Stimulated activated CD4-positive, alpha-beta T cell treated with anti-CD3 and anti-CD28 coated beads, TNF-alpha, amount 100 ng/mL, for 1 hour (primary cell): Measurements from ENCODE around the gene E2F6.

Experiments used
- DNase-seq, 3 donors: peaks; one replicate each; pipeline ENCODE4 v3.0.0-alpha.2; 2020; ENCODE audit warnings: low read depth in 3 of 3, low spot score in 1 of 3

E2F6 gene

DNA sequence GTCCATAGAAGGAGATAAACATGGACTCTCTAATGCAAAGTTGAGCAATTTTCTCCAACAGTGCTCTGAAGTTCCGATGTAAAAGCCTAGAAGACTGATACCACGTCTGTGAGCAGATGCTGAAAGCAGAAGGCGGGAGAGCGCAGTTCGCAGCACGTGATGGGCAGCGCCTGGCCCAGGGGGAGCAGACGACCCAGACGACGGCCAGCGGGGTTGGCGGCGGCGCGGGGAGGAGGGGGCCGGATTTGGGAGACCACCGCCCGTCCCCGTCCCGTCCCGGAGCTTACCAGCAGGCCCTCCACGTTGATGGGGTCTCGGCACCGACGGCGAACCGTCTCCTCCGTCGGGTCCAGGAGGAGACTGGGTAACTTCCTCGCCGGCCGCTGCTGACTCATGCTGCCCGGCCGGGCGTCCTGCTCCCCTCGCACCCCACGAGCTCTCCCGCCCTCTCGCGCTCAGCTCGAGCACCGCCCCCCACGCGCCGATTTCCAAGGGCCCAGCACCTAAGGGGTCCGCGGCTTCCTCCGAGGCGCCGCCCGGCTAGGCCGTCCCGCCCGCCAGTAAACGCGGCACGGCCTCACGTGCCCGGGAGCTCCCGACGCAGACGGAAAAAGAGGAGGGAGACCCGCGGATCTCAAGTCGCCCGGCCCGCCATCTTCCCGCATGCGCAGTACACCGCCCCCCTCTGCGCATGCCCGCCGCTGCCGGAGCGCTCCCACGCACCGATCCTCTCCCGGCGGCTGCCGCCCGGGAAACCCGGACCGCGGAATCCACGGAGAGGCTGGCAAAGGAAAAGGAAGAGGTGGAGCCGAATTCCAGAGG lies at the start of gene E2F6:
Gene E2F6, minus strand, starts transcription at position 677 of the 822 bp plus-strand sequence. Its CDS starts 282 bp downstream, at position 395.
- DNase-seq = peak; percentile 56 to 87 (median 78)

GRCh38 chr2:11515490-11515981 lies 49.6 kb upstream of the E2F6 start:
- no peak for DNase-seq

GRCh38 chr2:11514904-11515303 lies 48.9 kb upstream of the E2F6 start:
- no peak for DNase-seq

DNA sequence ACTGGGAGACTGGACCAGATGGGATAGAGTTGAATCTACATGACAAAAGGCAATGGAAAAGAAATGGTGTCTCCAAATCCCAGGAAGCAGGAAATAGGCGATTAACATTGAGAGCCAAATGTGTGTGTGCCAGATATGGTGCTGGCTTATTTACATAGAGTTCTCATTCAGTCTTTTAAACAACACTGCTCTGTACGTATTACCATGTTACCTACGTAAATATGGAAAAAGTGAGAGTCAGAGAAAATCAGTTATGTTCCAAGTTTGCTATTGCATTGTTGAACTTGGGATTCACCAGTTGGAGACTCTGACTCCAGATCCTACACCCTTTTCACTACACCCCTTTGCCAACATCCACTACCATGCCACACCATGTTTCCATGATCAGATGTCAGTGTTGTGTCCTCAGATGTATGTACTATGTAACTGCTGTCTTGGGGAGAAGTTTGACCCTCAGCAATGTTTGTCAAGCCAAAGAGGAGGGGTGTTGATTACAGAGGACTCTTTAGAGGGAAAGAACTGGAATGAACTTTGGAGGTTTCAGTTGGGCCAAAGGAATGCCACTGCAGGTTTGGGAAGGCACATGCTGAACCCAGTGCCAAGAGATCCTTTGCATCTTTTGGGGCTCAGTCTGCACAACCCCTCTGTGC lies 48.2 kb upstream of the E2F6 start:
- no peak for DNase-seq

DNA sequence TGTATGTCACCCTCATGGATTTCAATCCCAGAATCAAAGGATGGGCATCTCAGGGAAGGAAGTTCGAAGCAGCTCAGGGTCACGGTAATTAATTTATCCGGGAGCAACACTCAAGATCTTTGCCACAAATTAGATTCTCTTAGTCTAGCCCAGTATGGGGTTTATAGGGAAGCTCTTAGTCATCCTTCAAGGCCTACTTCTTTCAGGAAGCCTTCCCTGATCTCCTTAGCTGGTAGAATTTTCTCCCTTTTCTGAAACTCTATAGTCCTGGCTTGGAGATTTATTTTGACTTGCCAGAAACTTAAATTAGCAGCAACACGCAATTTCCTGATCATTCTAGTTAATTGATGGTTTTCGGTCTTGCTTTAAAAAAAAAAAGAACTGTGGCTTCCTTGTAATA lies 47.4 kb upstream of the E2F6 start:
- no peak for DNase-seq

DNA sequence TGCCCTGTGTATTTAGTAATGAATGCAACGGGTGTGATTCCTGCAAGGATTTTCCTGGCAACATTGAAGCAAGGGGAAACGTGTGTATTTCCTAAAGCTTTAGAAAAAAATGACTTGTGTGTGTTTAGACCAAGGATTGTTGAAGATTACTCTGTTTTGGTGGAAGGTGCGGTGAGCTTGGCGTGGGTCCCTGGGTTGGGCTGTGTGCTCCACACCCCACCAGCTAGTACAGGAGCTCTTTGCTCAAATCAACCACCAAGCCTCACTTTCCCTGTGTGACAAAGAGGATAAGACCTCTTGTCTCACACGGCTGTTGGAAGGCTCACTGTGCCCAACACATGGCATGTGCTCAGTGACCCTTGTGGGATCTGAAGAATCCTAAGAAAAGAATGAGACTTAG lies 46.5 kb upstream of the E2F6 start:
- DNase-seq = no peak

- DNase-seq = no peak
Observed at GRCh38 chr2:11509657-11510360, 43.8 kb upstream of the E2F6 start.

GRCh38 chr2:11508279-11508678 lies 42.3 kb upstream of the E2F6 start:
- DNase-seq = no peak

- no peak for DNase-seq
Observed at GRCh38 chr2:11507517-11507916, 41.6 kb upstream of the E2F6 start.

DNA sequence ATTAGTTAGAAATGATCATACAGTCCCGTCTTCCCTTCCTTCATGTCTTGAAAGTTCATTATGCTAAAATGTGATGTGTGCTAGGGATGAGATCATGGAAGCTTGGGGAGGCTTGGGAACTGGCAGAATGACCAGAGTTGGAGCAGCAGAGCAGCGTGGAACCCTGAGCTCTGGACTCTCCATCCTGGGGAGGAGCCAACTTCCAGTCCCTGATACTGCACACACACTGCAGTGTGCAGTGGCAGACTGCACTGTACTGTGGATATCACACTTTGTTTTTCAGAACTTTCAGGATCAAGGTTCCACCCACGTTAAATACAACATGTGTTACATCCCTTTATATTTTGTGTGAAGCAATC lies 40.6 kb upstream of the E2F6 start:
- no peak for DNase-seq

- DNase-seq = no peak
Observed at GRCh38 chr2:11505652-11506610, 40.0 kb upstream of the E2F6 start.

DNA sequence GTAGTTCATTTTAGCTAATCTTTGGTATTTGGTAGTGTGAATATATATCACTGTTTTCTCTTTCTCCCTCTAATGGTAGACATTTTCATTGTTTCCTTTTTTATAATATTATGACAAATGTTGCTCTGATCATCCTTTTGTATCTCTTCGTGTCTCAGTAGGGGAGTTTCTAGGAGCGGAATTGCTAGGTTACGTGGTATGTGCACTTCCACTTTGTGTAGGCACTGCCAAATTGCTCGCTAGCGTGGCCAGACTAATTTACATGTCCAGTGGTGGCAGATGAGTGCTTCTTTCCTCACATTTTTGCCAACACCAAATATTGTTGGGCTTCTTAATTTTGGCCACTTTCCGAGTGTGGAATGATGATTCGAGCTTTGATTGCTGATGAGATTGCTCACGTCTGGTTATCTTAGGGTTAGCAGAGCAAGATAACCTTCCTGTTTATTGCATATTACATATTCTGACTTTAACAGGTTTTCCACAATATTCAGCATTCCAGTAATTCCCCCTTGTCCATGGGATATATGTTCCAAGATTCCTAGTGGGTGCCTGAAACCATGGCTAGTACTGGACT lies 37.5 kb upstream of the E2F6 start:
- DNase-seq = no peak

- DNase-seq = no peak
Observed at GRCh38 chr2:11502740-11503292, 36.9 kb upstream of the E2F6 start.

DNA sequence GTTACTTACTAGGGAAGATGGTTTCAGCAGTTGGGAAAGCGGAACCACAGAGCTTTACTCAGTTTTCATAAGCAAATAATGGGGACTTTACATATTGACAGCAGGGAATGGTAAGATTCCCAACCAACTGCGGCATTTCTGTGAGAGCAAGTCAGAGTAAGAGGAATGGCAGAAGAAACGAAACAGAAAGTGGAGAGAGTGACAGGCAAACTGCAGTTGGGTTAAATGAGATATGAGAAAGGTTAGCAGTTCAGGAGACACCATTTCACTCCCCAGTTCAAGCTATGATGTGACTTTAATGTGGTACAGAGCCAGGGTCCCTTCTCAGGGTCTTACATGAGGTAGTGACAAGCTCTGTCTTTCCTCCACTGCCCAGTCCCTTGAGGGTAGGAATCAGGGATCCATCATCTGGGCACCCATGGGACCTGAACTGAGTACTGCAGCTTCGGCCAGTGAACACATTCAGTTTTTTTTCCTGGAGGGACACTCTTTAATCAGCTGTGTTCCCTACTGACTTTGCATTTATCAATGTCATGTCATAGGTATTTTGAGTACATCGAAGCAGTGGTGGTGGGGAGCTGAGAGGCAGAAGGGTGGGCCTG lies 34.8 kb upstream of the E2F6 start:
- DNase-seq = no peak

- no peak for DNase-seq
Observed at GRCh38 chr2:11499081-11499743, 33.3 kb upstream of the E2F6 start.

DNA sequence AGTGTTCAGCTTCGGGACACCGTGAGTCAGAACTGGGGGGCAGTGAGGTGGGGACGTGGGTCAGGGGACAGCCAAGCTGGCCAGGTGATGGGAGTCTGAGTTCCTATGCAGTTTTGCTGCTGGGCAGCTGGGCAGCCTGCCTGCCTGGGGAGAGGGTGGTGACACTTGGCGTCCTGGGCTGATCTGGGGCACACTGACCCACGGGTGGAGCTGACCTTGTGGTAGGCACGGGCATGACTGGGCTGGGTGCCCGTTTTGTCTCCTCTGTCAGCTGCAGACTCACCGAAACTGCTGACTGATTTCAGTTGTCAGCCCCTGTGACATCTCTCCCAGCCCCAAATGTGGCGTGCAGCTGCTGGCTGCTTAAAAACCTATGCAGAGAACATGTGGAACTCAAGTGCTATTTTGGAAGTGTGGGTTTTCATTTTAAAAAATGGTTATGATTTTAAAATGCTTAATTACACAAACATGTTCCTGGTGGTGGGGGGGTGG lies 32.6 kb upstream of the E2F6 start:
- DNase-seq = no peak

- DNase-seq = no peak
Observed at GRCh38 chr2:11495844-11496681, 30.1 kb upstream of the E2F6 start.

DNA sequence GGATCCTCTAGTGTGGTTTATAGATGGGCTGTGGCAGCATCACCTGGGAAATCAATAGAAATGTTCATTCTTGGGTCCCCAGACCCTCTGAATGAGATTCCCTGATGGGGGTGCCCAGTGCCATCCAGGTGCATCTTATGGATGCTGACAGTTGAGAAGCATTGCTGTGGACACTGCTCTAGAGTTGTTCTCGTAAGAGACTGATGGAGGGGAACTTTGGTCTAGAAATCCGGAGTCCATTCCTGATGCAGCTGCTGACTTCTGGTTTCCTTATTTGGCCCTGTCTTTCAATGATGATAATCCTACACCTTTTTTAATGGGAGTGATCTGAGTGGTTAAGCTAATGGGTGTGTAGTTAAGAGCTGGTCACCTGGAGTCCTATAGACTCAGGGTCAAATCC lies 28.3 kb upstream of the E2F6 start:
- no peak for DNase-seq
